ENCODE results near the gene SMIM5.

SMIM5 gene

GRCh38 chr17:75672011-75672410 lies 38.8 kb downstream of the SMIM5 start:
- DNase-seq, result no peak

DNA sequence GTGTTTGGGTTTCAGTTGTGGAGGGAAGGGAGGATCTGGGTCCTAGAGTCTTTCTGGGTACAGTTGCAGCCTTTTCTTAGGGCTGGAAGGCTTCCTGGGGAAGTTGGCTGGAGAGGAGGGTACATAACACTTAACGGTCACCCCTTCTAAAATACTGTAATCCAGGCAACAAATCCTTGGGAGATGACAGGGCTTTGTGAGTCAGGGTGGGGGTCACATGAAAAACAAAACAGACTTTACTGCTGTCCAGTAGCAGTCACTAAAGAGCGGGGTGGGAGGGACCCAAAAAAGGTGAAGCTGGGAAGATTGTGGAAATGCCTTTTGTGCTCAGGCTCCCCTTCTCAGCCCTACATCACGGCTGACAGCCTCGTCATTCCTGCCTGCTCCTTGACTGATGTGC lies 40.3 kb downstream of the SMIM5 start:
- DNase-seq, result no peak

GRCh38 chr17:75676461-75676860 lies 43.2 kb downstream of the SMIM5 start:
- DNase-seq, result no peak

GRCh38 chr17:75679706-75680211 lies 46.5 kb downstream of the SMIM5 start:
- DNase-seq, result no peak

- DNase-seq, result no peak
Observed at GRCh38 chr17:75680431-75680830, 47.2 kb downstream of the SMIM5 start.

- DNase-seq, result peak; percentile 12
Observed at GRCh38 chr17:75681289-75681688, 48.1 kb downstream of the SMIM5 start.

DNA sequence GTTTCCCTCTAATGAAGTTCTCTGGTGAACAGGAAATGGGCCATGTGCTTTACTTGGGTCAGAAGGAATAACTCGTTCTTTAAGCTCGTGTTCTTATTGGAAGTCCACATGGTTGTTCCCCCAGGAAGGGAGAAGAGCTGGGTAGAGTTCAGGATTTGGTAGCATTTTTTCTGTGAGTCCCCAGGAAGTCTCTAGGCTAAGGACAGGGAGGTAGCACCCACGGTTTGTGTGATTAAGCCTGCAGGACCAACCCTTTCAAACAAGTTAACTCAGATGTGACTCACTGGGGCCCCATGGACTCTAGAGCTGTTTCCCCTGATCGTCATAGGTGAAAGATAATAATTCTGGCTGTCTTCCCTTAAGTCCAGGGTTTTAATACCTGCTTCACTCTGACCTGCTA lies 50.3 kb downstream of the SMIM5 start:
- DNase-seq, result peak; percentile 42

DNA sequence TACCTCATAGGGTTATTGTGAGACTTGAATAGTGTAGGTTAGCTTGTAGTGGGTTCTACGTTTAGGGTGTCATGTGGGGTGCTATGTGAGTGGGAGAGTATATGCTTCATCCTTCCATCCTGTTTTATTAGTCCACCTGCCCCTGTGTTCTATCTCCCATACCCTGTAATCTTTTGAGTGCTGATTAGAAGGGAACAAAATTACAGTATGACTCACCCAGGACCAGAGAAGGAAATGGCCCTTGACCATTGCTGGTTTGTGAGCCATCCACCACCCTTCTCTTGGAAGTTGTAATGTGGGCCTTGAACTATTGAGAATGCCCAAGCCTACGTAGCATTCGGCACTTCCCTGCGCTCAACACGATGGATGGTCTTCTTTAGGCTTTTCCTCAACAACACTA lies 51.0 kb downstream of the SMIM5 start:
- no peak for DNase-seq

- peak; percentile 78 for DNase-seq
Observed at GRCh38 chr17:75684924-75685323, 51.7 kb downstream of the SMIM5 start.

DNA sequence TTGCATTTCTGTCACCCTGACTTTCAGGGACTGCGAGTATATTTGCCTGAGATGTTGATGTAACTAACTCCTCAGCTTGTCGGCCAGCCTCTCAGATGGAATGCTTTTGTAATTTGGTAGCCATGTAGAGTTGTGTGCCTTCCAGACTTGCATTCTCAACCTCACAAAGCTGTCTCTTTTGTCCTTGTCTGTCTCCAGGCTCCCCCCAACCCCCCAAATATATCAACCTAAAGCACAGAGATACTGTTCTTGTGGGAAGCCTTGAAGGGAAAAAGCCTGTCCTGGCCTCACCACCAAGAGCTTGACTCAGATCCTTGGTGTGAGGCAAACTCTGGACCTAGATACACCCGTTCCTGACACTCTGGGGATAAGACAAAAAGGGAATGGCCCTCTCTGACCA lies 52.3 kb downstream of the SMIM5 start:
- DNase-seq, result peak; percentile 17

DNA sequence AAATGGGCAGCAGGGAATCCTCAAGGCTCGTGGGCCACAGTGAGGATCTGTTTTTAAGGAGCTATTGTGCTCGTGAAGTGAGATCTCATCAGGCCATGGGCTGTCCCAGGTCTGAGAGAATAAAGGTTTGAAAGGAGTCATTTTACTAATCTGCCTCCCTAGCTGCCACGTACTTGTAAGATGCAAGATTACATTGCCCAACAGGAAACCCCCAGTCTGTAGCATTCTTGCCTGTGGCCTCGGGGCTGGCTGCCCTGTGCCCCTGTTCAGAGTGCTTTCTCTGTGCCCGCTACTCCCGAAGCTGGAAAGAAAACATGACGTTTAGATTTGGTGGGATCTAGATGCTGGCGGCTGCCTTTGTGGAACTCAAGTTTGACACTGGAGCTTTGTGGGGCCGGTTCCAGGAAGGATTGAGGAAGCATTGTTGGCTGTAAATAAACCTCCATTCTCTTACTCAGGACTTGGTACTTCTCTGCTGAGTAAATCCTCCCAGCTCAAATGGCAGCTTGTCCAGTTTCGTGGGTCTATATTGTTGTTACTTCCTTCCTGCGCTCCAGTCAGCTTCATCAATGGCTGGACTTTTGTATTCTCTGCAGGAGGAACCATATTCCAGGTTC lies 55.1 kb downstream of the SMIM5 start:
- DNase-seq, result no peak

DNA sequence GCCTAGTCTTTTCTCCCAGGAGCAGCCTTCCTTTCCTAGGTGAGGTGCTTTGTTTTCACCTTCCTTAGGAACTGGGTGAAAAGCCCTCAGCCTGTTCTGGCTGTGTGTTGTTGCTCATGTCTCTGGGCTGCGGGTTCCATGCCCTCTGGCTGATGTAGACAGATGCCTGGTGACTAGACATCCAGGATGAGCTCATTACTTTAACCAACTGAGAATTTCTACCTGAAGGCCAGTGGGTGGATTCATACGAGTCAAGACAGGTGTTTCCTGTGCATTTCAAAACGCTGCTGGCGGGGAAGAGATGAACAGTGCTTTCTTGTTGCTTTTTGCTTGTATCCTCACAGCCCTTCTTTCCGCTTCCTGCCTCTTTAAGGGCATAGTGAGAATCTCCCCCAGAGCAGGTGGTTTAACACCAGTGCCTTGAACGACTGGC lies 56.2 kb downstream of the SMIM5 start:
- DNase-seq, result no peak

Data from fibroblast of upper back skin (primary cell).